Calu3 (cell line): ENCODE results near the gene BPIFB2. TPM values are rescaled to one million over a fixed set of nuclear protein-coding genes. Genes with fewer than 3 reads are reported as not detected.

Experiments
- BruUV-seq: library from RNA; stranded (reverse); fragments of 400-500 nt; replicated peaks from 2 replicates; lab custom pipeline; 2021; lab: Mats Ljungman, UMichigan
- CTCF ChIA-PET: fragments of 300-600 bp; sonication (Branson Sonifier 250); formaldehyde crosslinking; loops from one replicate; lab custom pipeline; 2022; ENCODE audit warnings: antibody characterized with exemption; lab: Charles Lee
- DNase-seq: peaks from one replicate; pipeline ENCODE4 v3.0.0; 2022
- H3K27ac Mint-ChIP-seq: one replicate; pipeline ENCODE4 v1.8.0; 2022; ENCODE audit warnings: mixed read lengths; ENCODE audit not compliant: unreplicated experiment
- H3K27me3 Mint-ChIP-seq: one replicate; pipeline ENCODE4 v1.8.0; 2022; ENCODE audit warnings: mixed read lengths; ENCODE audit not compliant: unreplicated experiment
- H3K36me3 Mint-ChIP-seq: one replicate; pipeline ENCODE4 v1.8.0; 2022; ENCODE audit warnings: mild to moderate bottlenecking, moderate library complexity, mixed read lengths; ENCODE audit not compliant: insufficient read depth, unreplicated experiment
- H3K4me1 Mint-ChIP-seq: one replicate; pipeline ENCODE4 v1.8.0; 2022; ENCODE audit warnings: mild to moderate bottlenecking, low read depth, mixed read lengths; ENCODE audit not compliant: unreplicated experiment
- H3K4me3 Mint-ChIP-seq: one replicate; pipeline ENCODE4 v1.8.0; 2022; ENCODE audit warnings: mild to moderate bottlenecking, low read depth, moderate library complexity, mixed read lengths; ENCODE audit not compliant: unreplicated experiment
- H3K9me3 Mint-ChIP-seq: one replicate; pipeline ENCODE4 v1.8.0; 2022; ENCODE audit warnings: low read depth, mixed read lengths; ENCODE audit not compliant: unreplicated experiment
- intact Hi-C: fragments of 100-400 bp; cut with micrococcal nuclease; formaldehyde crosslinking; loops from one replicate; pipeline ENCODE4 v1.10.0; 2022; ENCODE audit not compliant: unreplicated experiment
- total RNA-seq: library from RNA; stranded (reverse); gene quantifications from 2 replicates; pipeline ENCODE4 v1.2.3, GENCODE V29; 2022
- TF ChIP-seq, protein P1 (sequence below): fragments of 200-600 bp; IDR thresholded peaks from one replicate; pipeline ENCODE4 v1.8.0; 2022; ENCODE audit warnings: antibody characterized with exemption; ENCODE audit not compliant: unreplicated experiment

The BPIFB2 gene
- total RNA-seq, 1 experiment from 2014 or later: not detected

DNA sequence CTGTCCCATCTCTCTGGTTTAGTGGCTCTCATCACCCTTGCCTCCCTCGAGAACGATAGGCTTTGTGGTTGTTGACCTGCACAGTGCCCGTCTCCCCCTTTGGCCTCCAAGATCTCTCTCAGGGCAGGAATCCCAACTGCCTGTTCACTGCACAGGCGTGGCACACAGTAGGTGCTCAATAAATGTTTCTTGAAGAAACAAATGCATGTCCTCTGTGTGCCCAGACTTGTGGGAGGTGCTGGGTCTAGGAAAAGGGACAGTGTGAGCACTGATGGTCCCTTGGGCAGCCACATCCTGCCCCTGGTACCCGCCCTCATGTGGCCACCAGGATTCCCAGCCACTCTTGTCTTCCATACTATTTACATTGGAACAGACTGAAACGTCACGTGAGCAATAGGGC is 21.4 kb downstream of the BPIFB2 start:
- CTCF ChIA-PET: interaction anchor here (0.6 kb wide), 1 partner anchor 320 kb away, joined by 4 read pairs; no protein-coding TSS in a partner anchor
- no peak for DNase-seq
- no peak overlapping the region for H3K27ac Mint-ChIP-seq
- H3K4me3 Mint-ChIP-seq: no peak overlapping the region
- no peaks in the 10 kb centered on the region for H3K9me3 Mint-ChIP-seq
- H3K4me1 Mint-ChIP-seq: no peaks in the 10 kb centered on the region
- TF ChIP-seq, protein P1, sequence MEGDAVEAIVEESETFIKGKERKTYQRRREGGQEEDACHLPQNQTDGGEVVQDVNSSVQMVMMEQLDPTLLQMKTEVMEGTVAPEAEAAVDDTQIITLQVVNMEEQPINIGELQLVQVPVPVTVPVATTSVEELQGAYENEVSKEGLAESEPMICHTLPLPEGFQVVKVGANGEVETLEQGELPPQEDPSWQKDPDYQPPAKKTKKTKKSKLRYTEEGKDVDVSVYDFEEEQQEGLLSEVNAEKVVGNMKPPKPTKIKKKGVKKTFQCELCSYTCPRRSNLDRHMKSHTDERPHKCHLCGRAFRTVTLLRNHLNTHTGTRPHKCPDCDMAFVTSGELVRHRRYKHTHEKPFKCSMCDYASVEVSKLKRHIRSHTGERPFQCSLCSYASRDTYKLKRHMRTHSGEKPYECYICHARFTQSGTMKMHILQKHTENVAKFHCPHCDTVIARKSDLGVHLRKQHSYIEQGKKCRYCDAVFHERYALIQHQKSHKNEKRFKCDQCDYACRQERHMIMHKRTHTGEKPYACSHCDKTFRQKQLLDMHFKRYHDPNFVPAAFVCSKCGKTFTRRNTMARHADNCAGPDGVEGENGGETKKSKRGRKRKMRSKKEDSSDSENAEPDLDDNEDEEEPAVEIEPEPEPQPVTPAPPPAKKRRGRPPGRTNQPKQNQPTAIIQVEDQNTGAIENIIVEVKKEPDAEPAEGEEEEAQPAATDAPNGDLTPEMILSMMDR: no peak
- no peaks in the 10 kb centered on the region for H3K36me3 Mint-ChIP-seq
- intact Hi-C loops: no loop called here
- H3K27me3 Mint-ChIP-seq: no peaks in the 10 kb centered on the region
- BruUV-seq: no TSS peak

GRCh38 chr20:33030076-33030475 is 22.6 kb downstream of the BPIFB2 start:
- H3K27me3 Mint-ChIP-seq: no peaks in the 10 kb centered on the region
- no peak overlapping the region for H3K4me3 Mint-ChIP-seq
- no peaks in the 10 kb centered on the region for H3K36me3 Mint-ChIP-seq
- intact Hi-C loops: no loop called here
- TF ChIP-seq, protein P1: no peak
- no peak for DNase-seq
- no TSS peak for BruUV-seq
- H3K9me3 Mint-ChIP-seq: no peaks in the 10 kb centered on the region
- CTCF ChIA-PET: interaction anchor here (0.6 kb wide), 2 partner anchors 516 to 1445 kb away, joined by 3 to 4 read pairs; no protein-coding TSS in a partner anchor
- H3K4me1 Mint-ChIP-seq: no peaks in the 10 kb centered on the region
- H3K27ac Mint-ChIP-seq: no peak overlapping the region

- DNase-seq: no peak
- no peak overlapping the region for H3K27ac Mint-ChIP-seq
- no peak overlapping the region for H3K4me3 Mint-ChIP-seq
- CTCF ChIA-PET: interaction anchor here (0.6 kb wide), 1 partner anchor 1446 kb away, joined by 3 read pairs; no protein-coding TSS in a partner anchor
- intact Hi-C loops: no loop called here
- no peaks in the 10 kb centered on the region for H3K36me3 Mint-ChIP-seq
- H3K4me1 Mint-ChIP-seq: no peaks in the 10 kb centered on the region
- TF ChIP-seq, protein P1: no peak
- H3K9me3 Mint-ChIP-seq: no peaks in the 10 kb centered on the region
- H3K27me3 Mint-ChIP-seq: no peaks in the 10 kb centered on the region
- BruUV-seq: no TSS peak
These were observed 23.1 kb downstream of the BPIFB2 start for GRCh38 chr20:33030569-33030968.

DNA sequence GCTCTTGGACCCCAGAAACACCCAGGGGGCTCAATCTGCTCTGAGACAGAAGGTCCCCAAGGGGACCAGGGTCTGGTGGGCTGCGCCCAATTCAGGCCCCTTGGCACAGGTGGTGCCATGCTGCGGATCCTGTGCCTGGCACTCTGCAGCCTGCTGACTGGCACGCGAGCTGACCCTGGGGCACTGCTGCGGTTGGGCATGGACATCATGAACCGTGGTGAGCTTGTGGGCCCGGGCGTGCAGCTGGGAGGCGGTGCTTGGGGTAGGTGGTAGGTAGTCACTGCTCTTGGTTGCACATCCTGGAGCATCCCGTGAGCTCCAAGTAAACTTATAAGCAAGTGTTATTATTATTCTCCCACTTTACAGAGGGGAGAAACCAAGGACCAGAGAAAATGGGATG is 24.0 kb downstream of the BPIFB2 start, which contains the start of gene BPIFB6:
BPIFB6 (plus strand) TSS at position 118 of the 400 bp plus-strand sequence; CDS start at position 118, 0 bp downstream.
- BruUV-seq: no TSS peak
- TF ChIP-seq, protein P1: no peak
- Mint-ChIP-seq H3K27ac (no peak within 1 kb of the TSS), H3K36me3 (no peaks in the 10 kb centered on the region), H3K4me1 (no peaks in the 10 kb centered on the region), H3K27me3 (no peaks in the 10 kb centered on the region), H3K4me3 (no peak within 1 kb of the TSS), H3K9me3 (no peaks in the 10 kb centered on the region)
- CTCF ChIA-PET: no interaction called here
- intact Hi-C loops: no loop called here
- DNase-seq: no peak
